Fibroblast of upper back skin (primary cell): Measurements from ENCODE around the gene CERK.
A peak's percentile ranks its signal among the peaks of the same experiment; 100 is the strongest.

ENCODE experiments used
- DNase-seq: peaks from one replicate; pipeline ENCODE4 v3.0.0-alpha.2; 2013

Gene CERK

GRCh38 chr22:46676881-46677280 lies 61.2 kb downstream of the CERK start:
- no peak for DNase-seq

- no peak for DNase-seq
These were observed 61.6 kb downstream of the CERK start for GRCh38 chr22:46676479-46676878.

DNA sequence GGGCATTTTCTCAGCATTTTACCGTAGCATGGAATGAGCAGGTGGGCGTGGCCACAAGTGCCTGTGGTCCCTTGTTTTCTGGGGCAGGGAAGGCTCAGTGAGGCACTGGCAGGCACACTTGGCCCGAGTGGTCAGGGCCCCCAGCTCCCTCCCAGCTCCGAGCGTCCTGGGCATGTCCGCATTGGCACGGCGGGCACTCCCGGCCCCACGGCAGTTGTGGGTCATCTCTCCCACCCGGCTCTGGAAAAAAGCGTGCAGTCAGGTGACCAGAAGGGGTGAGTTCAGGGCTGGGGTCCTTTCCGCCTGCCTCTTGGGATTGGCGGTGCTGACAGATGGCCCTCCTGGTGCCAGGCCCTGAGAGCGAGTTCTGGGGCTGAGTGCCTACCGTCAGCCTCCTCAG lies 62.1 kb downstream of the CERK start:
- DNase-seq, result no peak

- no peak for DNase-seq
These were observed 62.6 kb downstream of the CERK start for GRCh38 chr22:46675479-46675878.

DNA sequence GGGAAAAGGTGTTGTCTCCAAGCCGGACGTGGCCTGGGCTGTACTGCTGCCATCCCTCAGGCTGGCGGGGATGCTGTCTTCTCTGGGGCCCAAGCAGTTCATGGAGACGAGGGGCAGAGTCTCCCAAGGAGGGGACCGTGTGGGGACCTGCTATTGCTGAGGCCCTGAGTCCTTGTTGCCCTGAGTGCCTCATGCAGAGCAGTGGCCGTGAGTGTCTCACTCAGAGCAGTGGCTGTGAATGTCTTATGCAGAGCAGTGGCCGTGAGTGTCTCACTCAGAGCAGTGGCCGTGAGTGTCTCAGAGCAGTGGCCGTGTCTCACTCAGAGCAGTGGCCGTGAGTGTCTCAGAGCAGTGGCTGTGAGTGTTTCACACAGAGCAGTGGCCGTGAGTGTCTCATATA lies 63.1 kb downstream of the CERK start:
- no peak for DNase-seq

GRCh38 chr22:46674367-46674781 lies 63.7 kb downstream of the CERK start:
- DNase-seq, result peak; percentile 22

- DNase-seq, result no peak
These were observed 64.3 kb downstream of the CERK start for GRCh38 chr22:46673662-46674236.

DNA sequence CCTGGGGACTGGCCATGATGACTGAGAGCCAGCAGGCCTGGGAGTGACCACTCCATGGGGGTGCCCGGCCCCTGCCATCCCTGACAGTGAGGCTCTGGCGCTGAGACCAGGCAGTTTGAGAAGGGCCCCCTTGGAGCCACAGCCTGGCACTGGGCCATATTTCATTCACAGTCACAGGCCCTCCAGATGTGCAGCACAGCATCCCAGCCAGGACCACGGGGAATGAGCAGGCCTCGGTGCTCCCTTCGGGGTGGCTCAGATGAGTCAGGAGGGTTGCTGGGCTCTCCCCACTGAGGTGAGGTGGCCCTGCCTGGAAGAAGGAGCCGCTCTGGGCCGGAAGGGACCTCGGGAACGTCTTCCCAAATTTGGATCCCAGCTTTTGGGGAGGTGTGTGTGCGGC lies 64.8 kb downstream of the CERK start:
- DNase-seq, result peak; percentile 30

DNA sequence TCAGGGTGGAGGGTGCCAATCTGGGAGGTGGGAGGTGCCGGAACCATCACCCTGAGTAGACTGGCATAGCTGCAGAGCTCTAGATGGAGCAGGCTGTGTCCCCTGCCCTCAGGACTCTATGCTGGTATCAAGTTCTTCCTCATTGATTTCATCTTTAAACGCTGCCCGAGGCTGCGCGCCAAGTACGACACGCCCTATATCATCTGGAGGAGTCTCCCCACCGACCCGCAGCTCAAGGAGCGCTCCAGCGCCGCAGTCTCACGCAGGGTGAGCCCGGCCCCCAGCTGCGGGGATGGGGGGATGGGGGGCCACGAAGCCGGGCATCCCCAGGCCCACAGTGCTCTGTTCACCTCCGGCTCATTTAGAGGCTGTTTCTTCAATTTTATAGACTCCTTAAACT lies 65.3 kb downstream of the CERK start:
- no peak for DNase-seq

GRCh38 chr22:46671824-46672432 lies 66.1 kb downstream of the CERK start:
- DNase-seq, result no peak

- DNase-seq, result no peak
These were observed 68.9 kb downstream of the CERK start for GRCh38 chr22:46669201-46669600.

DNA sequence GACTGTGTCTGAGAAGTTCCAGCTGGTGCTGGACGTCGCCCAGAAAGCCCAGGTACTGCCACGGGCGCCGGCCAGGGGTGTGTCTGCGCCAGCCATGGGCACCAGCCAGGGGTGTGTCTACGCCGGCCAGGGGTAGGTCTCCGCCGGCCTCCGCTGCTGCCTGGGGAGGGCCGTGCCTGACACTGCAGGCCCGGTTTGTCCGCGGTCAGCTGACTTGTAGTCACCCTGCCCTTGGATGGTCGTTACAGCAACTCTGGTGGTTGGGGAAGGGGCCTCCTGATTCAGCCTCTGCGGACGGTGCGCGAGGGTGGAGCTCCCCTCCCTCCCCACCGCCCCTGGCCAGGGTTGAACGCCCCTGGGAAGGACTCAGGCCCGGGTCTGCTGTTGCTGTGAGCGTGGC lies 69.9 kb downstream of the CERK start:
- no peak for DNase-seq

DNA sequence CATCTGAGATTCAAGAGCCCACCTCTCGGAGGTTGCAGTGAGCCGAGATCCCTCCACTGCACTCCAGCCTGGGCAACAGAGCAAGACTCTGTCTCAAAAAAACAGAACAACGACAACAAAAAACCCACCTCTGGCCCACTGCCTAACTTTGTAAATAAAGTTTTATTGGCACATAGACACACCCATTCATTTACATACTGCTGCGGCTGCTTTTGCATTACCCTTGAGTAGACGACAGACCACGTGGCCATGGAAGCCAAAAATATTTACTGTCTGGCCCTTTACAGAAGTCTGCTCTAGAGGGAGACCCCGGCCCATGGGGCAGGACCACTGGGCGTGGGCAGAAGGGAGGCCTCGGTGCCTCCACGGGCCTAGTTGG lies 70.8 kb downstream of the CERK start:
- DNase-seq, result no peak

DNA sequence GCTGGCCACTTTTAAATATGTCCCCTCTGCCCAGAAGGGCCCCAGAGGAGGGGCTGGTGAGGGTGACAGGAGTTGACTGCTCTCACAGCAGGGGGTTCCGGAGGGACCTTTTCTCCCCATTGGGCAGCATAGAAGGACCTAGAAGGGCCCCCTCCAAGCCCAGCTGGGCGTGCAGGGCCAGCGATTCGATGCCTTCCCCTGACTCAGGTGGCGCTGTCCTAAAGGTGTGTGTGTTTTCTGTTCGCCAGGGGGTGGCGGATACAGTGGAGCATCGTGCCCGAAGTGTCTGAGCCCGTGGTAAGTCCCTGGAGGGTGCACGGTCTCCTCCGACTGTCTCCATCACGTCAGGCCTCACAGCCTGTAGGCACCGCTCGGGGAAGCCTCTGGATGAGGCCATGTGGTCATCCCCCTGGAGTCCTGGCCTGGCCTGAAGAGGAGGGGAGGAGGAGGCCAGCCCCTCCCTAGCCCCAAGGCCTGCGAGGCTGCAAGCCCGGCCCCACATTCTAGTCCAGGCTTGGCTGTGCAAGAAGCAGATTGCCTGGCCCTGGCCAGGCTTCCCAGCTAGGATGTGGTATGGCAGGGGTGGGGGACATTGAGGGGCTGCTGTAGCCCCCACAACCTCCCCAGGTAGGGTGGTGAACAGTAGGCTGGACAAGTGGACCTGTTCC lies 71.3 kb downstream of the CERK start:
- DNase-seq, result no peak

DNA sequence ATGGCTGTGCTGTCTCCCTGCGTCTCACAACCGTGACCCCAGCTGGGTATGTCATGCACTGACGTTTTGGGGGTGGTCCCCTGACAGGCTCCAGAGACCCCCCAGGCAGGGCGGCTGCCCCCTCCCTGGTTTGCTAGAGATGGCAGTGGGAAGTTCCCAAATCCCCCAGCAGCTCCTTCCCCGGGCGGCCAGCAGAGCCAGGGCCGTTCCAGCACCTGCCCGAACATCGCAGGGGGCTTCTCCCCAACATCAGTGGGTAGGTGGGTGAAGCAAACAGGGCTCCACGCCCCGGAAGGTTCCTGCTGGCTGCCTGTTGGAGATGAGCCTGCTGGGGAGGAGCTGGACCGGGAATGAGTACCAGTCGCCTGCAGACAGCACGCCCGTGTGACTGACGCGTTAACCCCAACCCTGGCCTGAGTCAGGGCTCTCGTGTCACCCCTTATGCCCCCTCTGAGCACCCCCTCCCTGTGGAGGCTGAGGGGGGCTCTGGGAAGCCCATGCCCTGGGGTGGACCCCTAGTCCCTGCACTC lies 72.2 kb downstream of the CERK start:
- DNase-seq, result no peak

- DNase-seq, result no peak
These were observed 72.8 kb downstream of the CERK start for GRCh38 chr22:46665151-46665695.

GRCh38 chr22:46664301-46664855 lies 73.7 kb downstream of the CERK start:
- no peak for DNase-seq

DNA sequence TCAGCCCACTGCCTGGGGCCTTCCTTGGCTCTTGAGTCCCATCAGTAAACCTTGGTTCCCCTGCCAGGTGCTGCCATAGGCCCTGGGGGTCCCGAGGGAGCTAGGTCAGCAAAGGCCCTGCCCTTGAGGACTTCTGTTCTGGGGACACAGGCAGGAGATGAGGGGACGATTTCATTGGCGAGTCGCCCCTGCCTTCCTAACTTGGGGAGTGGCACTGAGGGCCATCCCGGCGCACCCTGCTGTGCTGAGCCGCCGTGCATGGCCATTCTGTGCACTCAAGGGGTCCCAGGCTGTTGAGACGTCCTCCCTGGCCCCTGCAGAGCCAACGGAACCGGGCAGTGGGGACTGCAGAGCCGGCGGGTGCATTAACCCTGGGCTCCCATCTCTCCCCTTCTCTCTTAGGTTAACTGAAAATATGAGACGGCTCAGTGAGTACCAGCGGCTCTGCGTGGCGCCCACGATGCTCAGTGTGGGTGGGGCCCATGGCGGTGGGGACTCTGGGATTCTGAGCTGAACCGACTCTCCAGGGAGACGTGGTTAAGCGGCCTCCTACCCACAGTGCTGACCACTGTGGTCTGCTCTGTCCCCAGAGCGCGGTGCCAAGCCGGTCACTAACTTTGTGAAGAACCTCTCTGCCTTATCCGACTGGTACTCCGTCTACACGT lies 74.5 kb downstream of the CERK start:
- no peak for DNase-seq

DNA sequence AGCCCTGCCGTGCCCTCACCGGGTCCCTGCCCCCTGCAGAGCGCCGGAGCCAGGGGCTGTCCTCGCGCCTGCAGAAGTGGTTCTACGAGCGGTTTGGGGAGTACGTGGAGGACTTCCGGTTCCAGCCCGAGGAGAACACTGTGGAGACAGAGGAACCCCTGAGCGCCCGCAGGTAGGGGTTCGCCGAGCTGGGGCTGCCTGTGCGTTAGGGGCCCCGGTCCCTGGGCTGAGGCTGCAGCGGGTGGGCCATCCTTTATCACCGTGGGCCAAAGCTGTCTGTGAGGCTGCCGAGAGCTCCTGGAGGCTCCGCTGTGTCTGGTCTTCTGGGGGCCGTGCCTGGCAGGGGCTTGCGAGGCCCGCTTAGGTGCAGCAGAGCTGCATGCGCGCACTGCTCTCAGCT lies 75.1 kb downstream of the CERK start:
- no peak for DNase-seq

DNA sequence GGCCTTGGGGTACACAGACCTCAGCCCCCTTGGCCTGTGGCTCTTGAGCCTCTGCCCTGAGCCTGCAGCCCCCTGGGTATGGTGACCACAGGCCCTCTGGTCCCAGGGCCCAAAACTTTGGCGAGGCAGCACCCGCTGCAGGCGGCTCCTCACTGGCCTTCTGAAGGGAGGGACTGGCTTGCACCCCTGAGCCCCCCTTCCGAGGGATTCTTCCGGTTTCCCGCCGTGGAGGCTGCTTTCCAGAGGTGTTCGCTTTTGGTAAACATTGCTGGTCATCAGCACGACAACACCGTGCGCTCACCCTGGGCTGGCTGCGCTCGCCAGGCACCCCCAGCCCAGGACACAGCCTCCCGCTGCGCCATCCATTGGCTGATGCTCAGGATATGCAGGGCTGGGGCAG lies 75.8 kb downstream of the CERK start:
- no peak for DNase-seq

GRCh38 chr22:46661221-46661851 lies 76.7 kb downstream of the CERK start:
- DNase-seq, result peak; percentile 14

GRCh38 chr22:46660604-46661201 lies 77.3 kb downstream of the CERK start:
- no peak for DNase-seq
